ENCODE results near the gene ISG15.
"Not testable (repeated sequence)": the region's sequence is repeated elsewhere in the genome, so short reads cannot be mapped to it uniquely, and the experiment has no call there.

ISG15 gene

GRCh38 chr1:975365-975764, 37.9 kb upstream of the ISG15 start:
- no peak for DNase-seq (ENCODE audit: low read depth in 2 of 2, low spot score in 1 of 2)

- peak in 1 of 2 donors; percentile 43 for DNase-seq (ENCODE audit: low read depth in 2 of 2, low spot score in 1 of 2)
Observed at GRCh38 chr1:975896-976683, 37.2 kb upstream of the ISG15 start.

- DNase-seq (ENCODE audit: low read depth in 2 of 2, low spot score in 1 of 2) = not testable (repeated sequence)
Observed at GRCh38 chr1:976791-977190, 36.5 kb upstream of the ISG15 start.

GRCh38 chr1:978069-978834, 35.0 kb upstream of the ISG15 start:
- no peak for DNase-seq (ENCODE audit: low read depth in 2 of 2, low spot score in 1 of 2)

GRCh38 chr1:978835-979743, 34.2 kb upstream of the ISG15 start:
- no peak for DNase-seq (ENCODE audit: low read depth in 2 of 2, low spot score in 1 of 2)

GRCh38 chr1:979744-980072, 33.6 kb upstream of the ISG15 start:
- DNase-seq (ENCODE audit: low read depth in 2 of 2, low spot score in 1 of 2) = no peak

- DNase-seq (ENCODE audit: low read depth in 2 of 2, low spot score in 1 of 2) = no peak
Observed at GRCh38 chr1:980137-980571, 33.1 kb upstream of the ISG15 start.

GRCh38 chr1:980602-981395, 32.5 kb upstream of the ISG15 start:
- DNase-seq (ENCODE audit: low read depth in 2 of 2, low spot score in 1 of 2) = no peak

GRCh38 chr1:981491-981954, 31.8 kb upstream of the ISG15 start:
- DNase-seq (ENCODE audit: low read depth in 2 of 2, low spot score in 1 of 2) = no peak

GRCh38 chr1:981955-982558, 31.2 kb upstream of the ISG15 start, which contains the start of gene PERM1:
Gene PERM1, minus strand, starts transcription at chr1:982093. Its CDS starts 1,064 bp downstream, at chr1:981029.
- DNase-seq (ENCODE audit: low read depth in 2 of 2, low spot score in 1 of 2) = no peak

- DNase-seq (ENCODE audit: low read depth in 2 of 2, low spot score in 1 of 2) = no peak
Observed at GRCh38 chr1:982765-983436, 30.4 kb upstream of the ISG15 start.

- peak in 1 of 2 donors; percentile 29 for DNase-seq (ENCODE audit: low read depth in 2 of 2, low spot score in 1 of 2)
Observed at GRCh38 chr1:983798-984475, 29.4 kb upstream of the ISG15 start.

GRCh38 chr1:984476-984814, 28.9 kb upstream of the ISG15 start:
- no peak for DNase-seq (ENCODE audit: low read depth in 2 of 2, low spot score in 1 of 2)

GRCh38 chr1:985126-985525, 28.2 kb upstream of the ISG15 start:
- no peak for DNase-seq (ENCODE audit: low read depth in 2 of 2, low spot score in 1 of 2)

GRCh38 chr1:988061-988460, 25.2 kb upstream of the ISG15 start:
- DNase-seq (ENCODE audit: low read depth in 2 of 2, low spot score in 1 of 2) = not testable (repeated sequence)

- DNase-seq (ENCODE audit: low read depth in 2 of 2, low spot score in 1 of 2) = not testable (repeated sequence)
Observed at GRCh38 chr1:991275-991674, 22.0 kb upstream of the ISG15 start.

GRCh38 chr1:991895-992294, 21.4 kb upstream of the ISG15 start:
- no peak for DNase-seq (ENCODE audit: low read depth in 2 of 2, low spot score in 1 of 2)

- DNase-seq (ENCODE audit: low read depth in 2 of 2, low spot score in 1 of 2) = no peak
Observed at GRCh38 chr1:992362-992761, 20.9 kb upstream of the ISG15 start.

- DNase-seq (ENCODE audit: low read depth in 2 of 2, low spot score in 1 of 2) = no peak
Observed at GRCh38 chr1:993379-993995, 19.8 kb upstream of the ISG15 start.

Data from stimulated activated CD8-positive, alpha-beta memory T cell treated with anti-CD3 and anti-CD28 coated beads, Interleukin-4, amount 100 ng/mL, for 4 hours (primary cell).